Hypothalamus (tissue), 51 donors: Measurements from ENCODE around the gene SLIT2.
A peak's percentile ranks its signal among the peaks of the same experiment; 100 is the strongest.

ENCODE experiments used
- DNase-seq, 51 donors: peaks; one replicate each; lab custom pipeline; 2025; lab: John Stamatoyannopoulos, UW

Gene SLIT2

DNA sequence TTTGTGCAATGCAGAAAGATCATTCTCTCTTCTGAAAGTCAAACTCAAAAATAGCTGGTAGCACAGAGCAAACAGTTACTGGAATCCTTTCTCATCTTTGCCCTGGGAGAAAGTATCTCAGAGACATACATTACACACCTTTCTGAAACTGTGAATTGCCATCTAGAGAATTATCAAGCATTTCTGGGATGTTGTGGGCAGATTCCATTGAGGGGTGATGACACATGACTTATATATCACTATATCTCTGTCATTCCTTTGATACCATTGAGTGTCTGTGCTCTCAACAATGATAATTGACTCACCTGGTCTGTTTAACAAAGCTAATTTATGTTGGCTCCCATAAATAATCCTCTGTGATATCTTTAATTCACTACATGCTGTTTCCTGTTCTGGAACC, 13.0 kb downstream of the SLIT2 start:
- no peak for DNase-seq

DNA sequence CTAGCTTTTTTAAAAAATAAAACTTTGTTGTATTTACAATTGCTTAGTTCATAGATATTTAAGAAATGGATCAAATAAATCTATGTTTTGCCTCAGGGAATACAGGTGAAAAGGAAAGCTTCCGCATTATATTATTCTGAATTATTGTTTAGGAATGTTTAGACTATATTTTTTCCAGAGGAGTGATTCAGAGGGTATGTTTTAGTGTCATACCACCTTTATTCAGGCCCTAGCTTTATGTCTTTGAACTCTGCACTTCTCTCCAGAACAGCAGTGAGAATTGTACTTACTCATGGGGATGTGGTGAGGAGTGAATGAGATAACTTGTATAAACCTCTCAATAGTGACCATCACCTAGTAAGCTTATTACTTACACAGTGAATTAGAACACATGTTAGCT, 14.0 kb downstream of the SLIT2 start:
- no peak for DNase-seq

- DNase-seq, result peak in 1 of 51 donors; percentile 6
These were observed 14.7 kb downstream of the SLIT2 start for GRCh38 chr4:20266215-20267082.

GRCh38 chr4:20268028-20268427, 16.3 kb downstream of the SLIT2 start:
- DNase-seq, result no peak

DNA sequence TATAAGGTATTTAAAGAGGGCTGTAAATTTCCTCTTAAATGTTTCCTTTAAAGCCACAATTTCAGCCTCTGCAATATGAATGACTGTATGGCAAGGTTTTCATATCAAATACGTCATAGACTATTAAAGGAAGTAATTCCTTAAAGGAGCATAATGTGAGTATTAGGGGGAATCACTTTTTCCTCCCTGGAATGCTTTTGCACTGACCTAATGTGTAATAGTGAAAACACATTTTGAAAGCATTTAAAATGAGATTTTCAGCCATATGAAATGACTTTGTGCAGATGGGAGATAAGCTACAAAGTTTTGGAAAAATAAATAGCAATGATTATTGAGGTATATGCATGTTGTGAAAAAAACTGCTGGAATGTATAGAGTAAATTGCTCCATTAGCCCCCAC, 17.6 kb downstream of the SLIT2 start:
- no peak for DNase-seq

DNA sequence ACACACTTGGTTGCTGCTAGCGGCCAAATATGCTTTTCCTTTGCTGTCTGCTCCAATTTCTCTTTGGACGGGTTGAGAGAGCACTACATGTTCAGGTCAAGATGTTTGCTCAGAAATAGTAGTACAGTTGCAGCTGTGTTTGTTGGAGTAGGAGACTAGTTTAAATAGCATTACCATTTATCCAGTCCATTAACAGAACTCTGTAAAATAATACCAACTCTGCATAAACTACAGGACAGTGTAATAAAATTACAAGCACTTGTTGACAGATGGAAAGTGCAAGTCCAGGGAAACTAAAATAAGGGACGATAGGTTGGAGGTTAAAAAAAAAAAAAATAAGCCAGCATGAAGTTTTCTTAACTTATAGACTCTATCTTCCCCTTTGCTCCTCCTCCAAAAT, 20.2 kb downstream of the SLIT2 start:
- no peak for DNase-seq

GRCh38 chr4:20272411-20272872, 20.7 kb downstream of the SLIT2 start:
- no peak for DNase-seq

DNA sequence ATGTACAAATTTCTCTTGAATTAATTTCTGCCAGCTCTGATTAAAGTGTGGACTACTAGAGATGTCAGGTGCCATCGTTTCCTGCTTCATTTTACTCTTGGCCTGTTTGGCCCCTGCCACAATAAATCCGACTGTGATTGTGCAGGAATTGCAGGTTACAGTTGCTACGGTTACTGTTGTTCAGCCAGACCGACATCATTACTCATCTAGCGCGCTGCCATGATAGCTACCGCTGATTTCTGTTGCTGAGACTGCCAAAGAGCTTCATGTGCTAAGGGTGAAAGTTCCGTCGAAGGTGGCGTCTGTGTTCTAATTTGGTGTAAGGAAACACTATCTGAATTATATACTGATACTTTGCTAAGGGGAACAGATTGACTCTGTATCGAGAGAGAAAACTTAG, 22.1 kb downstream of the SLIT2 start:
- DNase-seq, result peak in 2 of 51 donors; percentile 12 to 18

- no peak for DNase-seq
These were observed 25.1 kb downstream of the SLIT2 start for GRCh38 chr4:20276848-20277247.

DNA sequence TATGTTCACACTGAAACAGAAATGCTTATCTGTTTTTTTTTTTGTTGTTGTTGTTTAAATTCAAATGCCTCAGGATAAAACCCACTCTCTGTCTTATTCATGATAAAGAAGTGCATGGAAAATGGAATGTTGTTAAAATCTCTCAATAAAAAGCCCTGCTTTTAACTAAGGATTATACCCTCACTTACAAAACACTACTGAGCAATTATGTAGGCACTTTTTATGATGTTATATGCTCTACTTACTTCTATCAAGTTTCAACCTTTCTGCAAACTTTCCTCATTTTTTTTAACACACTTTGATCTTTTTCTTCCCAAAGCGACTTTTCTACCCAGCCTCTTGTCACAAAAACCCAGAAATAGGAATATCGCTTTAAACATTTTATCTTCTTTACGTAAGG, 26.5 kb downstream of the SLIT2 start:
- no peak for DNase-seq

- DNase-seq, result no peak
These were observed 27.7 kb downstream of the SLIT2 start for GRCh38 chr4:20279381-20279780.

GRCh38 chr4:20281453-20281852, 29.7 kb downstream of the SLIT2 start:
- no peak for DNase-seq

- DNase-seq, result no peak
These were observed 31.3 kb downstream of the SLIT2 start for GRCh38 chr4:20283039-20283438.

GRCh38 chr4:20284990-20285389, 33.3 kb downstream of the SLIT2 start:
- no peak for DNase-seq

GRCh38 chr4:20287246-20287645, 35.5 kb downstream of the SLIT2 start:
- DNase-seq, result no peak

GRCh38 chr4:20288047-20288650, 36.4 kb downstream of the SLIT2 start:
- DNase-seq, result no peak

DNA sequence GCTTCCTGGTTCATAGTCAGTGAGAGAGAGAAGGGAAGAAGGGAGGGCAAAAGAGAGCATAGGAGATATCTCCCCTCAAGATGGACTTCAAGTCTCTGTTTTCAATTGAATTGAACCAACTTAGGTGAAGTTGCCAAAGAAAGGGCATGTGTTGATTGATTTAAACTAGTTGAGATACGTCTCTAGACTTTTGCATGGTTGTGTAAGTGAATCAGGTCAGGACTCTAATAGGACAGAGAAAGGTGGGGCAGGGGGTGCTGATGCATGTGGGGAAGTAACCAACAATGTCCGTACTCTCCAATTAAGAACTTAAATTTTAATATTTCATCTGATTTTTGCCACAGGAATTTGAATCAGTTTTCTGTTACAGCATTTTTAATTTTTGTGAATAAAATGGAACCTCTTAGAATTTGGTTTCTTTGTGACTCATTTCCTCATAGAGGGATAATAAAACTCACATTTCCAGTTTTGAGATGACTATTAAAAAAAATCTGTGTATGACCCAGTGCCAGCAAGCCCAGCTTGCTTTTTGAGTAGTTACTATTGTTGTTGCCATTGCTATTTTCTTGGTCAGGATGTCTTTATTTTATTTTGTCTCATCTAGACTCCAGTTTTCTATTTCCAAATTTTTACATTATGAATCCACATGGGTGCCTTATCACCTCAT, 37.3 kb downstream of the SLIT2 start:
- DNase-seq, result no peak

- DNase-seq, result no peak
These were observed 38.1 kb downstream of the SLIT2 start for GRCh38 chr4:20289782-20290181.

DNA sequence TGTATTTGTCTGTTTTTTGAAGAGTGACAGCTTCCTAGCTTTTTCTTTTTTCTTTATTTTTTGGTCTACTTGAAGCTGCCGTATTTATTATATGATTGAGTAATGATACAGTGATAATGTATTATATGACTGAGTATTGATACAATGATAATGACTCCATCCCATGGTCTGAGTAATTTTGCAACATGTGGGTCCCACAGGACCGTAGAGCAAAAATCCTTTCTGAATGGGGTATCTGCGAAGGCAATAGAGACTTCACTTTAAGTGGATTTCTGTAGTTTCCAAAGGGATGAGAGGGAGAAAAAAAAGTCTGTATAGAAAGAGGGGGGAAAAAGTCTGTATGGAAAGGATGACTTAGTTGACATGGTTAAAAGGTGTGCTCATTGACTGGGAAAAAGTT, 41.0 kb downstream of the SLIT2 start:
- no peak for DNase-seq

GRCh38 chr4:20297261-20297660, 45.6 kb downstream of the SLIT2 start:
- DNase-seq, result no peak

GRCh38 chr4:20297783-20298182, 46.1 kb downstream of the SLIT2 start:
- DNase-seq, result no peak

DNA sequence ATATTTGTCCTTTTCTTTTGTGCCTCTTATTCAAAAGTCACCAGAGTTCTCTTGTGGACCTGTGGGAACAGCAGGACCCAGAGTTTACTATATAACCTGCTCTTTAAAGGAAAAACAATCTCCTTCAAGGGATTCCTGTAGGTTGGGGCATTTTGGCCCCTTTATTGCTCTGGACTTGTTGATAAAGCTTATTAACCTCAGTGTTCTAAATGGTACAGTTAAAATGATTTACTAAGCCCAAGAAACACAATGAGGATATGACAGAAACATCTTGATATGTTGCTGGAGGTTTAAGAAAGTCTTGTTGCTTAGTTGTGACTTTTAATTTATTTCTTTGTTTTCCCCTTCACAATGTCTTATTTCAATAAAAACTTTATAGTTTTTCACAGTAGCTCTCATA, 46.8 kb downstream of the SLIT2 start:
- DNase-seq, result no peak
